SK-N-MC (cell line): ENCODE data around the gene SOD2.
"Not testable (repeated sequence)": the region's sequence is repeated elsewhere in the genome, so short reads cannot be mapped to it uniquely, and the experiment has no call there.

Source experiments
- DNase-seq: peaks from one replicate; pipeline ENCODE4 v3.0.0-alpha.2; 2011; ENCODE audit warnings: low read depth, low spot score
- H3K27ac ChIP-seq: fragments of 200-600 bp; sonication (generic); 2 replicates; pipeline ENCODE4 v1.5.1; 2016; ENCODE audit warnings: mixed run types
- H3K36me3 ChIP-seq: fragments of 200-600 bp; sonication (generic); 2 replicates; pipeline ENCODE4 v1.6.1; 2017; ENCODE audit warnings: antibody characterized with exemption, low read length, mixed read lengths; ENCODE audit not compliant: insufficient read depth
- H3K4me3 ChIP-seq: fragments of 200-600 bp; sonication (generic); 2 replicates; pipeline ENCODE4 v1.5.1; 2016
- H3K9ac ChIP-seq: fragments of 200-600 bp; sonication (generic); 2 replicates; pipeline ENCODE4 v1.8.0; 2017; ENCODE audit warnings: mixed run types, mixed read lengths; ENCODE audit not compliant: insufficient read length
- H3K9me3 ChIP-seq: fragments of 200-600 bp; sonication (generic); 2 replicates; pipeline ENCODE4 v1.6.1; 2017; ENCODE audit warnings: low read depth, mild to moderate bottlenecking, antibody characterized with exemption, low read length, moderate library complexity, mixed read lengths
- EZH2 ChIP-seq: fragments of 200-600 bp; sonication (generic); IDR thresholded peaks from one replicate; pipeline ENCODE4 v1.6.1; 2017; ENCODE audit warnings: antibody characterized with exemption
- FOXP2 ChIP-seq: optimal IDR thresholded peaks from 2 replicates; pipeline ENCODE3; 2011; ENCODE audit warnings: mild to moderate bottlenecking, moderate library complexity; ENCODE audit not compliant: insufficient read depth; ENCODE audit errors: extremely low read length, control extremely low read depth
- POLR2AphosphoS5 ChIP-seq: IDR thresholded peaks from 2 replicates; pipeline ENCODE4 v1.6.1; 2012; ENCODE audit warnings: mild to moderate bottlenecking, low read depth, low read length, borderline replicate concordance

The SOD2 gene

DNA sequence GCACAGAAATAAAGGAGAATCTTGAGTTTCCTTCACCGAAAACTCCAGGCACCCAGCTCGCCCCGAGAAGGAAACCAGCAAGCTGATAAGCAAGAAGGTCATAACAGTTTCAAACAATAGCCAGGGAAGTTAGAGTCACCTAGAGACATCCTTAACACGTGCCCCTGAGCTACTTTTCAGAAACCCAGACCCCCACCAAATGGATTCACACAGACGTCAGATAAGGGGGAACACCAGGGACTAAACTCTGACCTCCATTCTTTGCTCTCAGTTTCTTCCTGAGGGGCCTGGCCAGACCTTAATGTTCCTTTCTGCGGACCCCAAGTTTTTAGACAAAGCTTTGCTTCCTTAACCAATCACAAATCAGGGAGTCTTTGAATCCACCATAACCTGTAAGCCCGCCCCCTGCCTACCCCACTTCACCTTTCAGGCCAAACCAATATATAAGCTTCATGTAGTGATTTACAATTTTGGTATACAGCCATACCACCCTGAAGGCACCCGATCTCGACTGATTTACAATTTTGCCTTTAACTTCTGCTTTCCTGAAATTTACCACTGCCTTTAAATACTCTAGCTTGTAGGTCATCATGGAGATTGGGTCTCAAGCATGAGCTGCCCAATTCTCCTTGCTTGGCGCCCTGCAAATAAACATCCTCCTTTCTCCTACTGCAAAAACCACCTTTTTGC lies 11.7 kb downstream of the SOD2 start:
- Histone ChIP-seq H3K27ac (no peak overlapping the region), H3K36me3 (peaks cover 37% of the 10 kb centered on the region), H3K4me3 (no peak overlapping the region), H3K9ac (no peak overlapping the region), H3K9me3 (no peaks in the 10 kb centered on the region)
- TF ChIP-seq FOXP2 (no peak), EZH2 (no peak), POLR2AphosphoS5 (no peak)
- no peak for DNase-seq

DNA sequence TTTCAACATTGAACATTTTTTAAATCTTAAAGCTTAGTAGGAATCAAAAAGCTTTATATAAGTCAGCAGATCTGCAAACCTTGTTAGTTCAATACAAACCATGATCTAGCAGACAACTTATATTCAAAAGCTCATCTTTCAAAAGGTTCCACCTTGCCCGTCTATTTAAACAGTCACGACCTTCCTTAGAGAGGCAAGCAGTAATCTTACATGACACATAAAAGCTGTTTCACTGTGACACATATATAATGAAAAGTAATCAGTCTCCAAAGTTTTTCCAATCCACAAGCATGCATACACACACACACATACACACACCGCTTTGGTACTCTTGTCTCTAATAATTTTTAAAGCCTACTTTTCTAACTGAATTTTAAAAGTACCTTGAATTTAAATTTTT lies 12.9 kb downstream of the SOD2 start:
- DNase-seq, result no peak
- Histone ChIP-seq H3K36me3 (peaks cover 34% of the 10 kb centered on the region), H3K27ac (no peak overlapping the region), H3K9ac (no peak overlapping the region), H3K9me3 (no peaks in the 10 kb centered on the region), H3K4me3 (no peak overlapping the region)
- no peak for TF ChIP-seq POLR2AphosphoS5
- no peak for TF ChIP-seq EZH2
- TF ChIP-seq FOXP2, result no peak

DNA sequence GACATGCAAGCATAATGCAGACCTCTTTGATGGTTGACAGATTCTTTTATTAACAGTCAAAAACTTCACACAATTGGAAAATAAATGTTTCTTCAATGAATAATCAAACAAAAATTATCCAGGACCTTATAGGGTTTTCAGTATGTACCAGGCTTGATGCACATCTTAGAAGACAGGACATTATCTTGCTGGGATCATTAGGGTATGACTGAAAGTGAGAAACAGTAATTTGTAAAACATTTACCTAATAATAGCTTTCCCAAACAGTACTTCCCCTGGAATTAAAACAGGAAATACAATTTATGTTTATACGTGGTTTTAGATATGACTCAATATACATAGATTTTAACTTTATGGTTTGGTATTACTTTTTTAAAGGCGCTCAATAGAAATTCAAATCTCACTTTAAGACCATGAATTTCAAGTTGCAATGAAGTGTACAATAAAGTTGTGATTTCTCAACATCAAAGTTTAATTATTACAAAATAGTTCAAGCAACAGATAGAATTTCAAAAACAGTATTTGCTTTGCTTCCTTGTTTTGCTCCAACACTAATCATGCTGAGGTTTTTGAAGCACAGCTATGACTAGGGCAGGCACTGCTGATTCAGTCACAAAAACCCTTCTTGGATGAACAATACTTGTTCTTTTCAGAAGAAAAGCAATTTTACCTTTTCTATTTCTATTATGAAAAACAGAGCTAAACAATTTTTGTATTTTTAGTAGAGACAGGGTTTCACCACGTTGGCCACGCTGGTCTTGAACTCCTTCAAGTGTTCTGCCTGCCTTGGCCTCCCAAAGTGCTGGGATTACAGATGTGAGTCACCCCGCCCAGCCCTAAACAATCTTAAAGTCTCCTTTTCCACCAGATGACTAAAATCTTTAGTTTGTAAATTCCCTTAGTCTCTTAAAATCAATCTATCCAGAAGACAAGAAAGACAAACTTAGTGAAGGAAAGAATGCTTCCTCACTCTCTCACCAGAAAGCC lies 13.7 kb downstream of the SOD2 start:
- TF ChIP-seq FOXP2, result no peak
- TF ChIP-seq POLR2AphosphoS5, result no peak
- TF ChIP-seq EZH2, result no peak
- Histone ChIP-seq H3K36me3 (peaks cover 29% of the 10 kb centered on the region), H3K27ac (no peak overlapping the region), H3K9ac (no peak overlapping the region), H3K4me3 (no peak overlapping the region), H3K9me3 (no peaks in the 10 kb centered on the region)
- DNase-seq, result no peak

DNA sequence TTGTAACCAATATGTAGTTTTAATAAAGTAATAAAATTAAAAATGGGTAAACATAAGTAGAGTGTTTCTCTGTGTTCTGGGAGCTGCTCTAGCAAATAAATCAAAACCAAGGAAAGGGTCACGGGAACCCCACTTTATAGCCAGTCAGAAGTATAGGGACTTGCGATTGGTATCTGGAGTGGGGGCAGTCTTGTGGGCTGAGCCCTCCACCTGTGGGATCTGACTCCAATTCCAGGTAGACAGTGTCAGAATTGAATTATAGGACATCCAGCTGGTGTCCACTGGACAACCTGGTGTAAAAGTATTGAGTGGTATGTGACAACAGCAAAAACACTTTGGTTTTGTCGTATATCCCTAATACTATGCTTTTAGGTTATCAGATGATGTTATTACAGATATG lies 14.5 kb downstream of the SOD2 start:
- Histone ChIP-seq H3K36me3 (peaks cover 21% of the 10 kb centered on the region), H3K27ac (no peak overlapping the region), H3K4me3 (no peak overlapping the region), H3K9ac (no peak overlapping the region), H3K9me3 (no peaks in the 10 kb centered on the region)
- TF ChIP-seq POLR2AphosphoS5, result no peak
- no peak for TF ChIP-seq EZH2
- TF ChIP-seq FOXP2, result no peak
- DNase-seq, result no peak

DNA sequence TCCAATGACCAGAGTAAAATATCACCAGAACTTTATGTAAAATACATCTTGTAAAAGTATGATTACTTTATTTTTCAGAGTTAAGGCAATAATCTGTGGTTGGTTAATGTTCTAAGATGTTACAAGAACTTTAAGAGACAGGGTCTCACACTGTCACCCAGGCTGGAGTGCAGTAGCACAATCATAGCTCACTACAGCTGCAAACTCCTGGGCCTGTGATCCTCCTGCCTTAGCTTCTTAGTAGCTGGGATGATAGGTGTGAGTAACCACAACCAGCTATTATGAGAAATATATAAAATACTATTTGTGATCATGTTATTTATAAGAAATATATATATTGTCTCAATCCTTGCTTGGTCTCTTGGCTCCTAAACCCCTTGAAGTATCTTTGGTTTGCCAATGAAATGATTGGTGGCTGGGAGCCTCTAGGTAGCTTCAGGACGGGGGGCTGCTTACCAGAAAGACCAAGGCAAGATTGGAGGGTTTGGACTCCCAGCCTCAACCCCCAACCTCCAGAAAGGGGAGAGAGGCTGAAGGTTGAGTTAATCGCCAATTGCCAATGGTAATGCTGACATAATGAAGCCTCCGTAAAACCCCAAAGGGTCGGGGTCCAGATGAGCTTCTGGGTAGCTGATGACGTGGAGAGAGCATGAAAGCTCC lies 15.4 kb downstream of the SOD2 start:
- TF ChIP-seq FOXP2, result no peak
- no peak for TF ChIP-seq POLR2AphosphoS5
- TF ChIP-seq EZH2, result no peak
- no peaks in the 10 kb centered on the region for H3K9me3 ChIP-seq
- peaks cover 19% of the 10 kb centered on the region; the same call in 1 of the 2 replicates for H3K36me3 ChIP-seq
- DNase-seq, result no peak
- H3K9ac ChIP-seq, result no peak overlapping the region
- H3K4me3 ChIP-seq, result no peak overlapping the region
- no peak overlapping the region for H3K27ac ChIP-seq

DNA sequence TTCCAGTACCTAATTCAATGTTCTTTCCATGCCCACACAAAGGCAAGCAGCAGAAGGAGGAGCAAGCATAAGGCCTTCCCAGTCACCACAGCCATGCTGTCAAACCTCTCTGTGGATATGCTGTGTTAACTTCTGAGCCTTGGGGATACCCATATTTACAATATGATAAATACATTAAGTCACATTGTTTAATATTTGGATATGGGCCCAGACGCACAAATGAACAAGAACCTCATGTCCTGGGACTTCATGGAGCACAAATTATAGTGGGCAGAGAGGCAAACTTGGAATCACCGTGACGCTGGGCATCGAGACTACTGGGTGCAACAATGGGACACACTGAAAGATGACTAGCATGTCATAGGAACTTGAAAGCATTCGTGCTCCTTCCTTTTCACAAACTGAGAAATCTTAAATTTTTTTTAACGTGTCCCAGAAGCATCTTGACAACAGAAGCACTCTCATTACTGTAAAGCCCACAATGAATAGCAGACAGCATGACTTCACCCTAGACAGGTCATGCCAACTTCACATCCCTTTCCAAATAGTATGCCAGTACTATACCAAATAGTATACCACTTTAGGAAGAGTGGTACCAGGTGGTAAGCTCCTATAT lies 16.0 kb downstream of the SOD2 start:
- no peak overlapping the region for H3K9ac ChIP-seq
- H3K36me3 ChIP-seq, result peaks cover 19% of the 10 kb centered on the region; the same call in 1 of the 2 replicates
- no peak for TF ChIP-seq POLR2AphosphoS5
- no peak for TF ChIP-seq FOXP2
- TF ChIP-seq EZH2, result no peak
- no peak for DNase-seq
- H3K27ac ChIP-seq, result no peak overlapping the region
- H3K4me3 ChIP-seq, result no peak overlapping the region
- no peaks in the 10 kb centered on the region for H3K9me3 ChIP-seq

DNA sequence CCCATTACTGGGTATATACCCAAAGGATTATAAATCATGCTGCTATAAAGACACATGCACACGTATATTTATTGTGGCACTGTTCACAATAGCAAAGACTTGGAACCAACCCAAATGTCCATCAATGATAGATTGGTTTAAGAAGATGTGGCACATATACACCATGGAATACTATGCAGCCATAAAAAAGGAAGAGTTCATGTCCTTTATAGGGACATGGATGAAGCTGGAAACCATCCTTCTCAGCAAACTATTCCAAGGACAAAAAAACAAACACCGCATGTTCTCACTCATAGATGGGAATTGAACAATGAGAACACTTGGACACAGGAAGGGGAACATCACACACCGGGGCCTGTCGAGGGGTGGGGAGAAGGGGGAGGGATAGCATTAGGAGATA lies 16.8 kb downstream of the SOD2 start:
- peaks cover 15% of the 10 kb centered on the region; the same call in 1 of the 2 replicates for H3K36me3 ChIP-seq
- H3K4me3 ChIP-seq, H3K9me3 ChIP-seq, DNase-seq, H3K27ac ChIP-seq, H3K9ac ChIP-seq: not testable (repeated sequence)
